ENCODE data around the gene USP35. TPM values are rescaled to one million over a fixed set of nuclear protein-coding genes. Genes with fewer than 3 reads are reported as not detected.

The USP35 gene
- total and polyA plus RNA-seq, 12 donors: 13.6 to 75.9 (median 32.1) TPM

DNA sequence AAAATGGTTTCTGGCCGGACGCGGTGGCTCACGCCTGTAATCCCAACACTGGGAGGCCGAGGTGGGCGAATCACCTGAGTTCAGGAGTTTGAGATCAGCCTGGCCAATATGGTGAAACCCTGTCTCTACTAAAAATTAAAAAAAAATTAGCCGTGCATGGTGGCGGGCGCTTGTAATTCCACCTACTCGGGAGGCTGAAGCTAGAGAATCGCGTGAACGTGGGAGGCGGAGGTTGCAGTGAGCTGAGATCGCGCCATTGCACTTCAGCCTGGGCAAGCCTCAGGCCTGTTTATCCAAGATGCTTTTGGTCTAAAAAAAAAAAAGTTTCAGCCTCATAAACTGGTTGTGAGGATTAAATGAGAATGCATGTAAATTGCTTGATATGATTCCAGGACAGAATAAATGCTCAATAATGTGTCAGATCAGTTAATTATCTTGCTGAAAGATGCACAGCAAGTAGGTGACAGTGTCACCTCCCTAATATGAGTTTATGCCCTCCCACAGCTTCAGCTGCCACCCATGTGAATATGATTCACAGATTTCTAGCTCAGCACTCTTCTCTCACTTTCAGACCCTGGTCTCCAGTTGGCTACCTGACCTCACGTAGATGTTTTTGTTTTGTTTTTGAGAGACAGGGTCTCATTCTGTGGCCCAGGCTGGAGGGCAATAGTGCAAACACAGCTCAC lies 48.2 kb upstream of the USP35 start:
- peaks cover 11 to 26% of the 10 kb centered on the region in 2 donors for H3K4me1 ChIP-seq (replicated peaks in 1 of 2)
- peaks cover 0 to 5% of the 10 kb centered on the region in 2 donors for H3K36me3 ChIP-seq (replicated peaks in 1 of 2)
- H3K27ac ChIP-seq: peak overlapping the region in 1 of 5 donors; percentile 17
- intact Hi-C loops (cut with DNase I): no loop called here
- peak in 1 of 7 donors; percentile 21 for DNase-seq
- WGBS, 4 donors: 61 to 79% (median 72%) methylated on average over 17 of the region's 17 CpGs
- H3K27me3 ChIP-seq: no peaks in the 10 kb centered on the region
- TF ChIP-seq CTCF (IDR thresholded peaks at IDR 0.05) (no peak), POLR2A (IDR thresholded peaks at IDR 0.05) (no peak)
- peak overlapping the region in 2 of 4 donors; percentile 70 to 80 for H3K4me3 ChIP-seq
- no peaks in the 10 kb centered on the region for H3K9me3 ChIP-seq (replicated peaks in 1 of 3)

- 45 to 63% (median 50%) methylated on average over 1 of the region's 1 CpG for WGBS, 4 donors
- intact Hi-C loops (cut with DNase I): no loop called here
These were observed 43.2 kb upstream of the USP35 start for GRCh38 chr11:78145511-78146025.

GRCh38 chr11:78147807-78148206 lies 40.9 kb upstream of the USP35 start:
- intact Hi-C loops (cut with DNase I): no loop called here
- WGBS, 4 donors: 82 to 98% (median 94%) methylated on average over 2 of the region's 2 CpGs
- TF ChIP-seq CTCF (IDR thresholded peaks at IDR 0.05) (no peak), POLR2A (IDR thresholded peaks at IDR 0.05) (no peak)

More at GRCh38 chr11:78145511-78146025, 43.2 kb upstream of the USP35 start:
- TF ChIP-seq POLR2A (IDR thresholded peaks at IDR 0.05) (no peak), CTCF (IDR thresholded peaks at IDR 0.05) (no peak)
- H3K4me3 ChIP-seq: no peak overlapping the region
- no peaks in the 10 kb centered on the region for H3K9me3 ChIP-seq (replicated peaks in 1 of 3)
- peaks cover 0 to 23% of the 10 kb centered on the region in 2 donors for H3K4me1 ChIP-seq (replicated peaks in 1 of 2)
- peaks cover 0 to 5% of the 10 kb centered on the region in 2 donors for H3K36me3 ChIP-seq (replicated peaks in 1 of 2)
- DNase-seq: peak in 2 of 7 donors; percentile 8 to 46
- H3K27ac ChIP-seq: peak overlapping the region in 2 of 5 donors; percentile 12 to 13
- no peaks in the 10 kb centered on the region for H3K27me3 ChIP-seq

GRCh38 chr11:78149646-78150045 lies 39.1 kb upstream of the USP35 start:
- Histone ChIP-seq H3K4me3 (no peak overlapping the region), H3K9me3 (replicated peaks in 1 of 3) (no peaks in the 10 kb centered on the region), H3K4me1 (replicated peaks in 1 of 2) (peaks cover 0 to 26% of the 10 kb centered on the region in 2 donors), H3K36me3 (replicated peaks in 1 of 2) (no peaks in the 10 kb centered on the region), H3K27ac (peak overlapping the region in 1 of 5 donors; percentile 60), H3K27me3 (no peaks in the 10 kb centered on the region)
- WGBS, 4 donors: 18 to 27% (median 22%) methylated on average over 1 of the region's 1 CpG
- TF ChIP-seq POLR2A (IDR thresholded peaks at IDR 0.05) (no peak), CTCF (IDR thresholded peaks at IDR 0.05) (peak in 5 of 6 experiments; percentile 28 to 47 (median 42))
- intact Hi-C loops (cut with DNase I): no loop called here
- peak in 3 of 7 donors; percentile 25 to 54 (median 50) for DNase-seq

More at GRCh38 chr11:78147807-78148206, 40.9 kb upstream of the USP35 start:
- DNase-seq: peak in 1 of 7 donors; percentile 35
- H3K36me3 ChIP-seq (replicated peaks in 1 of 2): no peaks in the 10 kb centered on the region
- H3K27me3 ChIP-seq: no peaks in the 10 kb centered on the region
- H3K27ac ChIP-seq: no peak overlapping the region
- H3K9me3 ChIP-seq (replicated peaks in 1 of 3): no peaks in the 10 kb centered on the region
- H3K4me3 ChIP-seq: no peak overlapping the region
- peaks cover 0 to 26% of the 10 kb centered on the region in 2 donors for H3K4me1 ChIP-seq (replicated peaks in 1 of 2)

Data from adrenal gland (tissue), 12 donors.